B cell (primary cell): Measurements from ENCODE around the gene LYAR. TPM values are rescaled to one million over a fixed set of nuclear protein-coding genes. Genes with fewer than 3 reads are reported as not detected.

Source experiments
- ATAC-seq: fragments of 200-7000 bp; cut with Tn5 transposase; one replicate; pipeline ENCODE4 v1.10.0; 2021; ENCODE audit warnings: low read depth, mild to moderate bottlenecking, moderate number of reproducible peaks, moderate library complexity
- CTCF ChIA-PET: fragments of 350-600 bp; sonication (Branson Sonifier 250); formaldehyde crosslinking; loops from one replicate; lab custom pipeline; 2021; ENCODE audit warnings: antibody characterized with exemption, inconsistent platforms; lab: Charles Lee
- POLR2A ChIA-PET: fragments of 350-600 bp; sonication (Branson Sonifier 250); formaldehyde crosslinking; loops from one replicate; lab custom pipeline; 2021; ENCODE audit warnings: antibody characterized with exemption; lab: Charles Lee
- DNase-seq: peaks from one replicate; pipeline ENCODE4 v3.0.0; 2013
- H2AFZ ChIP-seq: 2 replicates; pipeline ENCODE4 v1.6.1; 2012; ENCODE audit warnings: mild to moderate bottlenecking, low read depth, low read length; ENCODE audit not compliant: insufficient read depth, poor library complexity, severe bottlenecking
- H3K27ac ChIP-seq, 2 donors: 1 replicate in 1 of 2; 2 replicates in 1 of 2; pipeline ENCODE4 v1.5.1; 2012 to 2013; ENCODE audit warnings: low read length in 2 of 2, mild to moderate bottlenecking in 2 of 2, moderate library complexity in 1 of 2
- H3K27me3 ChIP-seq, 4 experiments: fragments of 200-600 bp in 1 of 4; sonication (generic) in 1 of 4; replicated peaks in 1 of 4; 1 replicate in 2 of 4; 2 replicates in 2 of 4; pipeline versions ENCODE4 v1.6.1 to v1.7.0; 2013 to 2016; ENCODE audit warnings: low read length in 3 of 4, mild to moderate bottlenecking in 2 of 4, mixed read lengths in 1 of 4, moderate library complexity in 1 of 4; ENCODE audit not compliant: insufficient read depth in 4 of 4, control insufficient read depth in 3 of 4; ENCODE audit errors: control extremely low read depth in 1 of 4
- H3K36me3 ChIP-seq, 2 experiments: replicated peaks in 1 of 2; 1 replicate in 1 of 2; 2 replicates in 1 of 2; pipeline versions ENCODE4 v1.6.1 to v1.7.1; 2013; ENCODE audit warnings: low read length in 1 of 2; ENCODE audit not compliant: insufficient read depth in 2 of 2, control insufficient read depth in 1 of 2; ENCODE audit errors: control extremely low read depth in 1 of 2, extremely low read depth in 1 of 2
- H3K4me1 ChIP-seq, 2 donors: fragments of 200-600 bp in 1 of 2; sonication (generic) in 1 of 2; 1 replicate in 1 of 2; 2 replicates in 1 of 2; pipeline versions ENCODE4 v1.5.1 to v1.6.1; 2013 to 2017; ENCODE audit warnings: low read length in 2 of 2; ENCODE audit not compliant: control insufficient read depth in 2 of 2, insufficient read depth in 2 of 2
- H3K4me2 ChIP-seq: replicated peaks from 2 replicates; pipeline ENCODE3; 2012; ENCODE audit warnings: mild to moderate bottlenecking, low read depth, low read length; ENCODE audit not compliant: poor library complexity, severe bottlenecking
- H3K4me3 ChIP-seq, 5 experiments: fragments of 200-600 bp in 1 of 5; sonication (generic) in 1 of 5; 1 replicate in 3 of 5; 2 replicates in 2 of 5; pipeline versions ENCODE4 v1.5.1 to v1.7.0; 2011 to 2016; ENCODE audit warnings: low read length in 4 of 5, mild to moderate bottlenecking in 4 of 5, low read depth in 2 of 5, control low read depth in 1 of 5, moderate library complexity in 1 of 5; ENCODE audit not compliant: insufficient read depth in 1 of 5; ENCODE audit errors: control extremely low read depth in 1 of 5, extremely low read depth in 1 of 5
- H3K79me2 ChIP-seq: fragments of 200-600 bp; sonication (generic); one replicate; pipeline ENCODE4 v1.6.0; 2016; ENCODE audit warnings: low read length; ENCODE audit not compliant: control insufficient read depth, insufficient read depth
- H3K9ac ChIP-seq: fragments of 200-600 bp; sonication (generic); 2 replicates; pipeline ENCODE4 v1.6.1; 2017; ENCODE audit warnings: mild to moderate bottlenecking, low read length, moderate library complexity
- H3K9me3 ChIP-seq, 3 donors: one replicate each; pipeline versions ENCODE4 v1.6.1 to v1.7.1; 2013; ENCODE audit warnings: low read length in 2 of 3; ENCODE audit not compliant: control insufficient read depth in 2 of 3, insufficient read depth in 1 of 3; ENCODE audit errors: control extremely low read depth in 1 of 3
- H4K20me1 ChIP-seq: 2 replicates; pipeline ENCODE4 v1.6.0; 2012; ENCODE audit warnings: mild to moderate bottlenecking, low read length; ENCODE audit not compliant: insufficient read depth, control insufficient read depth, poor library complexity, severe bottlenecking
- H3K27ac Mint-ChIP-seq: one replicate; pipeline ENCODE4 v1.8.0; 2021; ENCODE audit warnings: mixed read lengths
- H3K27me3 Mint-ChIP-seq: one replicate; pipeline ENCODE4 v1.8.0; 2021; ENCODE audit warnings: mixed read lengths
- H3K4me1 Mint-ChIP-seq: one replicate; pipeline ENCODE4 v1.8.0; 2021; ENCODE audit warnings: mixed read lengths
- H3K4me3 Mint-ChIP-seq: one replicate; pipeline ENCODE4 v1.8.0; 2021; ENCODE audit warnings: mixed read lengths
- H3K9me3 Mint-ChIP-seq: one replicate; pipeline ENCODE4 v1.8.0; 2022; ENCODE audit warnings: mixed read lengths; ENCODE audit not compliant: insufficient read depth
- CTCF ChIP-seq: fragments of 200-600 bp; IDR thresholded peaks from one replicate; pipeline ENCODE4 v1.8.0; 2022; ENCODE audit warnings: antibody characterized with exemption, mild to moderate bottlenecking
- EZH2 ChIP-seq: IDR thresholded peaks from 2 replicates; pipeline ENCODE4 v1.6.1; 2012; ENCODE audit warnings: borderline replicate concordance, low read depth, mild to moderate bottlenecking, moderate library complexity, low read length; ENCODE audit not compliant: insufficient read depth, poor library complexity, severe bottlenecking
- WGBS: methylation state at CpG from one replicate; pipeline ENCODE4 v1.1.5; 2013; ENCODE audit warnings: missing lambda C conversion rate; ENCODE audit not compliant: insufficient coverage; 5-methylcytosine and 5-hydroxymethylcytosine counted together
- intact Hi-C: fragments of 100-400 bp; cut with micrococcal nuclease; formaldehyde crosslinking; loops from one replicate; pipeline ENCODE4 v1.10.0; 2022
- polyA plus RNA-seq: library from polyadenylated mRNA; depleted of rRNA; stranded (reverse); fragments of >200 nt; gene quantifications from 2 replicates; pipeline ENCODE4 v1.2.3, GENCODE V29; 2012
- total RNA-seq, 2 donors: library from RNA; stranded (reverse); fragments of 120-200 nt in 1 of 2; gene quantifications; 1 replicate in 1 of 2; 2 replicates in 1 of 2; pipeline versions ENCODE4 v1.2.3 to v1.2.4, GENCODE V29; 2013 to 2022

LYAR gene
- total and polyA plus RNA-seq, 2 donors (not counting 1 experiment from before 2014, with no cell fraction given): 3.0 to 11.5 TPM

GRCh38 chr4:4256799-4257198 is 33.2 kb downstream of the LYAR start:
- H3K79me2 ChIP-seq: no peaks in the 10 kb centered on the region
- peaks cover 15% of the 10 kb centered on the region for H3K27me3 Mint-ChIP-seq
- TF ChIP-seq EZH2 (no peak), CTCF (no peak)
- H3K4me2 ChIP-seq: no peak overlapping the region
- intact Hi-C loops: no loop called here
- no peak overlapping the region for H3K27ac Mint-ChIP-seq
- H3K9me3 ChIP-seq: no peaks in the 10 kb centered on the region
- DNase-seq (no peak), ATAC-seq (no peak)
- no peak overlapping the region for H3K9ac ChIP-seq
- H3K9me3 Mint-ChIP-seq: no peaks in the 10 kb centered on the region
- no peak overlapping the region for H3K4me3 ChIP-seq
- H3K27ac ChIP-seq: no peak overlapping the region
- H2AFZ ChIP-seq: no peak overlapping the region
- ChIA-PET CTCF (no interaction called here), POLR2A (no interaction called here)
- H3K36me3 ChIP-seq: no peaks in the 10 kb centered on the region
- H3K4me1 ChIP-seq: no peaks in the 10 kb centered on the region
- no peaks in the 10 kb centered on the region for H4K20me1 ChIP-seq
- H3K27me3 ChIP-seq: peaks cover 0 to 17% (median 3%) of the 10 kb centered on the region in 4 experiments
- no peaks in the 10 kb centered on the region for H3K4me1 Mint-ChIP-seq
- no peak overlapping the region for H3K4me3 Mint-ChIP-seq
- 84% methylated on average over 10 of the region's 10 CpGs for WGBS

DNA sequence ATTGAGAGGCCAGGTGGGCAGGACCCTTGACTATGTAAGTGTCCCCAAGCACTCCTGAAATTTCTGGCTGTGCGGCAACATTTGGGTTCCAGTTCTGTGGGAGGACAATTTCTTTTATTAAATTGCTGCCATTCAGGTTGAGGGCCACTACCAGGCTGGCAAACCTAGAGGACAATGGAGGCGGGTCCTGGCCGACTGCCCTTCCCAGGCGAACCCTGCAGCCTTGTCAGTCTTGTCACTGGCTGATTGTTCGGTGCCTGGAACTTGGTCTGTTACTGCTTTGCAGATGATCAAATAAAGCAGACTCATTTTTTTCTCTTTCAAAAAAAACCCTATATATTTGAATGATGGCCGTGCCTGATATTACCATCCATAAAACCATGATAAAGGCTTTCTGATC is 35.3 kb downstream of the LYAR start:
- Histone ChIP-seq H3K27ac (no peak overlapping the region), H3K4me3 (no peak overlapping the region), H3K79me2 (no peaks in the 10 kb centered on the region), H3K27me3 (peaks cover 0 to 19% (median 3%) of the 10 kb centered on the region in 4 experiments), H2AFZ (no peak overlapping the region), H3K9ac (no peak overlapping the region), H3K4me1 (no peaks in the 10 kb centered on the region), H4K20me1 (no peaks in the 10 kb centered on the region), H3K4me2 (no peak overlapping the region), H3K9me3 (no peaks in the 10 kb centered on the region), H3K36me3 (no peaks in the 10 kb centered on the region)
- no peaks in the 10 kb centered on the region for H3K9me3 Mint-ChIP-seq
- no peaks in the 10 kb centered on the region for H3K4me1 Mint-ChIP-seq
- intact Hi-C loops: no loop called here
- 88% methylated on average over 5 of the region's 6 CpGs for WGBS
- TF ChIP-seq CTCF (no peak), EZH2 (no peak)
- CTCF ChIA-PET: no interaction called here
- DNase-seq: no peak
- H3K4me3 Mint-ChIP-seq: no peak overlapping the region
- no peak for ATAC-seq
- POLR2A ChIA-PET: no interaction called here
- H3K27me3 Mint-ChIP-seq: peaks cover 15% of the 10 kb centered on the region
- H3K27ac Mint-ChIP-seq: no peak overlapping the region
